ENCODE results near the gene SSH2.

DNA sequence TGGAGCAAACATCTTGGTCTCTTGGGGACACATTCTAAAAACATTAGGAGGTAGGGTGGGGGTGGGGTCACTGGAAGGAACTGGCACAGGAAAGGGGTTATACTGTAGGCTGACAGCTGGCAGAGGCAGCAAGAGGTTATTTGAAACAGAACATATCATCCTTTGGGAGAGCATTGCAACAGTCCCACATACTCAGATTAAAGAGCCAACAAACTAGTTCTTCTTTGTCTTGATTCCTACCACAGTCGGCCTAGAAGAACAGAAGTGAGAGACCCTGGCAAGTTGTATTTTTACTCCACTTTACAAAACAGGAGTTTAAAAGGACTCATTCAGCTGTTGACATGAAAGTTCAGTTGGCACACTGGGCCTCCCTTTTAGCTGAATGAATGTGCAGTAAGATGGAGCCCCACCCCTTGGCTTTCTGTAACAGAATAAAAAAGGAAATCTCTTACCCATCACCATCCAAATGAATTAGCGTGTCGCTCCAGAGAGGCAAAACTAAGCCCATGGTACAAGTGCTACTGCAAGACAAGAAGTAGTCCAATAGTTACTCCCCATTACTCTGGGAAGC lies 252.7 kb downstream of the SSH2 start:
- no peak for TF ChIP-seq GATA2 (IDR thresholded peaks at IDR 0.05; ENCODE audit: low read depth, low read length)
- TF ChIP-seq GATA3 (IDR thresholded peaks at IDR 0.05; ENCODE audit: low read depth, low read length), result no peak
